Ovary (tissue), 9 donors: ENCODE results near the gene EBNA1BP2. TPM values are rescaled to one million over a fixed set of nuclear protein-coding genes. Genes with fewer than 3 reads are reported as not detected.

Experiments
- DNase-seq, 5 donors: peaks; one replicate each; pipeline ENCODE4 v3.0.0-alpha.2; 2019 to 2020
- H3K27ac ChIP-seq, 2 donors: fragments of 200-600 bp; one replicate each; pipeline versions ENCODE4 v1.5.1 to v1.8.0; 2019 to 2022
- H3K27me3 ChIP-seq: fragments of 200-600 bp; one replicate; pipeline ENCODE4 v1.8.0; 2022
- H3K36me3 ChIP-seq: fragments of 200-600 bp; sonication (generic); one replicate; pipeline ENCODE4 v1.5.1; 2019
- H3K4me1 ChIP-seq: one replicate; pipeline ENCODE4 v1.8.1; 2013; ENCODE audit warnings: mild to moderate bottlenecking, moderate library complexity; ENCODE audit not compliant: insufficient read depth
- H3K4me3 ChIP-seq: fragments of 200-600 bp; sonication (generic); one replicate; pipeline ENCODE4 v1.5.1; 2017
- H3K9me3 ChIP-seq, 2 donors: fragments of 200-600 bp in 1 of 2; sonication (generic) in 1 of 2; one replicate each; pipeline versions ENCODE4 v1.5.1 to v1.8.1; 2013 to 2019; ENCODE audit warnings: mild to moderate bottlenecking in 1 of 2, moderate library complexity in 1 of 2
- EP300 ChIP-seq: sonication (generic); formaldehyde crosslinking; IDR thresholded peaks from one replicate; pipeline ENCODE4 v1.6.1; 2017; ENCODE audit warnings: antibody characterized with exemption
- POLR2A ChIP-seq: fragments of 450-650 bp; IDR thresholded peaks from one replicate; pipeline ENCODE4 v1.6.1; 2017; ENCODE audit warnings: antibody characterized with exemption, mild to moderate bottlenecking, moderate library complexity
- WGBS, 3 donors: extraction: QIAGEN DNeasy Blood & Tissue Kit in 1 of 3; methylation state at CpG; one replicate each; pipeline versions ENCODE4 v1.1.5 to v1.1.7; 2013 to 2017; 5-methylcytosine and 5-hydroxymethylcytosine counted together
- intact Hi-C, 4 donors: fragments of 100-400 bp; cut with DNase I; formaldehyde crosslinking; loops; one replicate each; pipeline versions ENCODE4 v1.11.0 to v1.15.1; 2022 to 2023
- polyA plus RNA-seq, 2 donors: library from polyadenylated mRNA; stranded (reverse); fragments of 200-250 nt in 1 of 2; fragments of 350-450 nt in 1 of 2; fragmentation: Illumina TruSeq in 1 of 2; extraction: RNeasy Lipid Tissue Mini Kit (QIAGEN cat#74804) in 1 of 2; gene quantifications; one replicate each; pipeline ENCODE4 v1.2.3, GENCODE V29; 2013 to 2014
- total RNA-seq, 7 donors: library from RNA; depleted of rRNA in 2 of 7; stranded (reverse); fragments of >200 nt in 2 of 7; fragmentation: NEBNext Ultra II Directional in 3 of 7; extraction: Animal tissue kit (Norgen Biotek cat#: 25700) in 3 of 7; gene quantifications; one replicate each; pipeline versions ENCODE4 v1.1.0 to v1.2.4, GENCODE V29; 2016 to 2023
- TF ChIP-seq, protein P1 (sequence below), 3 donors: fragments of 450-650 bp in 2 of 3; fragments of 200-600 bp in 1 of 3; IDR thresholded peaks; one replicate each; pipeline versions ENCODE4 v1.5.1 to v1.8.0; 2016 to 2022; ENCODE audit warnings: antibody characterized with exemption in 3 of 3, mild to moderate bottlenecking in 1 of 3
- donor health status: DM: no; HTN: no; CAD: no; lungs with moderate emphysema.
- donor health status: DM: no; HTN: no; CAD: no.
- donor health status: Bipolar disorder and iron deficiency.
- donor health status: DM: yes; HTN: yes; CAD: no.
- donor health status: DM: no; HTN: no; CAD: no.
- donor health status: DM: yes; HTN: yes; CAD: no.

Gene EBNA1BP2
- total and polyA plus RNA-seq, 9 donors, result 22.1 to 59.7 (median 38.5) TPM

DNA sequence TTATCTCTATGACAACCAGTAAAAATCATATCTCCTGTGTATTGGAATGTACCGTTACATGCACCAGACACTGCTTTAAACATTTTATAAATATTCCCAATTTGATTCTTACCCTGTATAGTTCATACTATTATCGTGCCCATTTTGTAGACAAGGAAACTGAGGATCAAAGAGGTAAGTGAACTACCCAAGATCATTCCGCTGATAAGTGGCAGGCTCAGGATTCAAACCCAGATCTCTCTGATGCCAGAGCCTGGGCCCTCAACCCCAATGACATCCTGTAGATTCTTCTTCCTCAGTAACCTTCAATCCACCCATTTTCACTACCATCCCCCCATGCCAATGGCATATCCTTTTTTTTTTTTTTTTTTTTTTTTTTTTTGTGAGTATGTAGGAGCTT lies 12.3 kb upstream of the EBNA1BP2 start:
- no peak for DNase-seq
- no peak overlapping the region for H3K4me3 ChIP-seq

DNA sequence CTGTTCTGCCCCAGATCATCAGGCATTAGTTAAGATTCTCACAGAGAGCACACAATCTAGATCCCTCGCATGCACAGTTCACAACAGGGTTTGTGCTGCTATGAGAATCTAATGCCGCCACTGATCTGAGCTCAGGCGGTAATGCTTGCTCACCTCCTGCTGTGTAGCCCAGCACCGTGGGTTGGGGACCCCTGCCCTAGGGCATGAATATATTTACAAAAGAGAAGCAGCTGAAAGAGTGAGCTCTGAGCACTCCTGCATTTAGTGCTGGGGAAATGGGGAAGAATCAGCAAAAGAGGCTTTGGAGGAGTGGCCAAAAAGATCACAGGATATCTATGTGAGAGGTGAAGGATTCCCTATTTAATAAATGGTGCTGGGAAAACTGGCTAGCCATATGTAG lies 5.6 kb upstream of the EBNA1BP2 start:
- H3K4me3 ChIP-seq, result no peak overlapping the region
- TF ChIP-seq EP300 (no peak), POLR2A (no peak)
- TF ChIP-seq, protein P1, sequence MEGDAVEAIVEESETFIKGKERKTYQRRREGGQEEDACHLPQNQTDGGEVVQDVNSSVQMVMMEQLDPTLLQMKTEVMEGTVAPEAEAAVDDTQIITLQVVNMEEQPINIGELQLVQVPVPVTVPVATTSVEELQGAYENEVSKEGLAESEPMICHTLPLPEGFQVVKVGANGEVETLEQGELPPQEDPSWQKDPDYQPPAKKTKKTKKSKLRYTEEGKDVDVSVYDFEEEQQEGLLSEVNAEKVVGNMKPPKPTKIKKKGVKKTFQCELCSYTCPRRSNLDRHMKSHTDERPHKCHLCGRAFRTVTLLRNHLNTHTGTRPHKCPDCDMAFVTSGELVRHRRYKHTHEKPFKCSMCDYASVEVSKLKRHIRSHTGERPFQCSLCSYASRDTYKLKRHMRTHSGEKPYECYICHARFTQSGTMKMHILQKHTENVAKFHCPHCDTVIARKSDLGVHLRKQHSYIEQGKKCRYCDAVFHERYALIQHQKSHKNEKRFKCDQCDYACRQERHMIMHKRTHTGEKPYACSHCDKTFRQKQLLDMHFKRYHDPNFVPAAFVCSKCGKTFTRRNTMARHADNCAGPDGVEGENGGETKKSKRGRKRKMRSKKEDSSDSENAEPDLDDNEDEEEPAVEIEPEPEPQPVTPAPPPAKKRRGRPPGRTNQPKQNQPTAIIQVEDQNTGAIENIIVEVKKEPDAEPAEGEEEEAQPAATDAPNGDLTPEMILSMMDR (IDR thresholded peaks at IDR 0.05), result no peak

More for the DNA sequence above, 12.3 kb upstream of the EBNA1BP2 start:
- TF ChIP-seq POLR2A (no peak), EP300 (no peak)
- TF ChIP-seq, protein P1 (IDR thresholded peaks at IDR 0.05), result no peak
- Histone ChIP-seq H3K4me1 (no peaks in the 10 kb centered on the region), H3K9me3 (no peaks in the 10 kb centered on the region), H3K36me3 (no peaks in the 10 kb centered on the region), H3K27ac (no peak overlapping the region), H3K27me3 (no peaks in the 10 kb centered on the region)
- WGBS, 3 donors, result 93 to 97% (median 94%) methylated on average over 3 of the region's 3 CpGs
- intact Hi-C loops, result no loop called here

DNA sequence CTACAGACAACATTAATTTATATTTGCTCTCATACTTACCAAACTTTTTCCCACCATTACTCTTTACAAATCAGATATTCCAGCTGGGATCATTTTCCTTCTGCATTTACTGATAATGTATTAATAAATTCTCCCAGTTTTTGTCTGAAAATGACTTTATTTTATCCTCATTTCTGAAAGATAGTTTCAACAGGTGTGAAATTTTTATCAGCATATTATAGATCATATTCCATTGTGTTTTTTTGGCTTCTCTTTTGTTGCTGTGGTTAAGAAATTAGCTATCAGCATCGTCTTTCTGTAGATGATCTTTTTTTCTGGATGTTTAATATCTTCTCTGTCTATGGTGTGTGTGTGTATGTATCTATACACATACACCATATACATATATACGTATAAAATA lies 2.8 kb upstream of the EBNA1BP2 start:
- no peak overlapping the region for H3K27ac ChIP-seq
- no peak overlapping the region for H3K4me3 ChIP-seq
- H3K4me1 ChIP-seq, result peaks cover 2% of the 10 kb centered on the region
- DNase-seq, result no peak
- no peaks in the 10 kb centered on the region for H3K36me3 ChIP-seq
- TF ChIP-seq EP300 (no peak), POLR2A (no peak)
- TF ChIP-seq, protein P1 (IDR thresholded peaks at IDR 0.05), result no peak
- no peaks in the 10 kb centered on the region for H3K27me3 ChIP-seq
- no peaks in the 10 kb centered on the region for H3K9me3 ChIP-seq
- intact Hi-C loops, result no loop called here
- WGBS, 3 donors, result 72 to 84% (median 82%) methylated on average over 2 of the region's 2 CpGs

More for the DNA sequence above, 5.6 kb upstream of the EBNA1BP2 start:
- H3K36me3 ChIP-seq, result no peaks in the 10 kb centered on the region
- WGBS, 3 donors, result 46 to 58% (median 57%) methylated on average over 4 of the region's 4 CpGs
- DNase-seq, result no peak
- H3K4me1 ChIP-seq, result no peaks in the 10 kb centered on the region
- no peaks in the 10 kb centered on the region for H3K27me3 ChIP-seq
- H3K27ac ChIP-seq, result no peak overlapping the region
- intact Hi-C loops, result no loop called here
- H3K9me3 ChIP-seq, result no peaks in the 10 kb centered on the region

DNA sequence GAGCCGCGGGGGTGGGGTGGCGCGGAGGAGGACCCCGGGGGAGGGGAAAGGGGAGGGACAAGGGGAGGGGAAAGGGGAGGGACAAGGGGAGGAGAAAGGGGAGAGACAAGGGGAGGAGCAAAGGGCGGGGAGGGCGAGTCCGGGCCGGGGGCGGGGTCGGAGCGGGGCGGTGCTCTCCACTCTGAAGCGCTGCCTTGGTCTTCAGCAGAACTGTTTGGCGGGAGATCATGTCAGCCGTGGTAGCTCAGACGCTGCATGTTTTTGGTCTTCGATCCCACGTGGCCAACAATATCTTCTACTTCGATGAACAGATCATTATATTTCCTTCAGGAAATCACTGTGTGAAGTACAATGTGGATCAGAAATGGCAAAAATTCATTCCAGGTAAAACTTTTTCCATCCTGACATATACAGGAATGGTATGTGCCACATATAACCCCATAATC lies 460 bp upstream of the EBNA1BP2 start:
- peak in 4 of 5 donors; percentile 85 to 90 (median 86) for DNase-seq
- peak overlapping the region; percentile 88 for H3K4me3 ChIP-seq
- WGBS, 3 donors, result 2 to 4% (median 2%) methylated on average over 20 of the region's 20 CpGs
- intact Hi-C loops, result no loop called here
- TF ChIP-seq EP300 (no peak), POLR2A (no peak)
- TF ChIP-seq, protein P1 (IDR thresholded peaks at IDR 0.05), result no peak
- H3K4me1 ChIP-seq, result peaks cover 2% of the 10 kb centered on the region
- H3K9me3 ChIP-seq, result no peaks in the 10 kb centered on the region
- no peaks in the 10 kb centered on the region for H3K27me3 ChIP-seq
- H3K36me3 ChIP-seq, result no peaks in the 10 kb centered on the region
- H3K27ac ChIP-seq, result no peak overlapping the region
